B cell (primary cell): ENCODE measurements around the gene PGAM2. TPM values are rescaled to one million over a fixed set of nuclear protein-coding genes. Genes with fewer than 3 reads are reported as not detected.

Experiments used
- ATAC-seq: fragments of 200-7000 bp; cut with Tn5 transposase; one replicate; pipeline ENCODE4 v1.10.0; 2021; ENCODE audit warnings: low read depth, mild to moderate bottlenecking, moderate number of reproducible peaks, moderate library complexity
- CTCF ChIA-PET: fragments of 350-600 bp; sonication (Branson Sonifier 250); formaldehyde crosslinking; loops from one replicate; lab custom pipeline; 2021; ENCODE audit warnings: antibody characterized with exemption, inconsistent platforms; lab: Charles Lee
- POLR2A ChIA-PET: fragments of 350-600 bp; sonication (Branson Sonifier 250); formaldehyde crosslinking; loops from one replicate; lab custom pipeline; 2021; ENCODE audit warnings: antibody characterized with exemption; lab: Charles Lee
- DNase-seq: peaks from one replicate; pipeline ENCODE4 v3.0.0; 2013
- H2AFZ ChIP-seq: 2 replicates; pipeline ENCODE4 v1.6.1; 2012; ENCODE audit warnings: mild to moderate bottlenecking, low read depth, low read length; ENCODE audit not compliant: insufficient read depth, poor library complexity, severe bottlenecking
- H3K27ac ChIP-seq, 2 donors: 1 replicate in 1 of 2; 2 replicates in 1 of 2; pipeline ENCODE4 v1.5.1; 2012 to 2013; ENCODE audit warnings: low read length in 2 of 2, mild to moderate bottlenecking in 2 of 2, moderate library complexity in 1 of 2
- H3K27me3 ChIP-seq, 4 experiments: fragments of 200-600 bp in 1 of 4; sonication (generic) in 1 of 4; replicated peaks in 1 of 4; 1 replicate in 2 of 4; 2 replicates in 2 of 4; pipeline versions ENCODE4 v1.6.1 to v1.7.0; 2013 to 2016; ENCODE audit warnings: low read length in 3 of 4, mild to moderate bottlenecking in 2 of 4, mixed read lengths in 1 of 4, moderate library complexity in 1 of 4; ENCODE audit not compliant: insufficient read depth in 4 of 4, control insufficient read depth in 3 of 4; ENCODE audit errors: control extremely low read depth in 1 of 4
- H3K36me3 ChIP-seq, 2 experiments: replicated peaks in 1 of 2; 1 replicate in 1 of 2; 2 replicates in 1 of 2; pipeline versions ENCODE4 v1.6.1 to v1.7.1; 2013; ENCODE audit warnings: low read length in 1 of 2; ENCODE audit not compliant: insufficient read depth in 2 of 2, control insufficient read depth in 1 of 2; ENCODE audit errors: control extremely low read depth in 1 of 2, extremely low read depth in 1 of 2
- H3K4me1 ChIP-seq, 2 donors: fragments of 200-600 bp in 1 of 2; sonication (generic) in 1 of 2; 1 replicate in 1 of 2; 2 replicates in 1 of 2; pipeline versions ENCODE4 v1.5.1 to v1.6.1; 2013 to 2017; ENCODE audit warnings: low read length in 2 of 2; ENCODE audit not compliant: control insufficient read depth in 2 of 2, insufficient read depth in 2 of 2
- H3K4me2 ChIP-seq: replicated peaks from 2 replicates; pipeline ENCODE3; 2012; ENCODE audit warnings: mild to moderate bottlenecking, low read depth, low read length; ENCODE audit not compliant: poor library complexity, severe bottlenecking
- H3K4me3 ChIP-seq, 5 experiments: fragments of 200-600 bp in 1 of 5; sonication (generic) in 1 of 5; 1 replicate in 3 of 5; 2 replicates in 2 of 5; pipeline versions ENCODE4 v1.5.1 to v1.7.0; 2011 to 2016; ENCODE audit warnings: low read length in 4 of 5, mild to moderate bottlenecking in 4 of 5, low read depth in 2 of 5, control low read depth in 1 of 5, moderate library complexity in 1 of 5; ENCODE audit not compliant: insufficient read depth in 1 of 5; ENCODE audit errors: control extremely low read depth in 1 of 5, extremely low read depth in 1 of 5
- H3K79me2 ChIP-seq: fragments of 200-600 bp; sonication (generic); one replicate; pipeline ENCODE4 v1.6.0; 2016; ENCODE audit warnings: low read length; ENCODE audit not compliant: control insufficient read depth, insufficient read depth
- H3K9ac ChIP-seq: fragments of 200-600 bp; sonication (generic); 2 replicates; pipeline ENCODE4 v1.6.1; 2017; ENCODE audit warnings: mild to moderate bottlenecking, low read length, moderate library complexity
- H3K9me3 ChIP-seq, 3 donors: one replicate each; pipeline versions ENCODE4 v1.6.1 to v1.7.1; 2013; ENCODE audit warnings: low read length in 2 of 3; ENCODE audit not compliant: control insufficient read depth in 2 of 3, insufficient read depth in 1 of 3; ENCODE audit errors: control extremely low read depth in 1 of 3
- H4K20me1 ChIP-seq: 2 replicates; pipeline ENCODE4 v1.6.0; 2012; ENCODE audit warnings: mild to moderate bottlenecking, low read length; ENCODE audit not compliant: insufficient read depth, control insufficient read depth, poor library complexity, severe bottlenecking
- H3K27ac Mint-ChIP-seq: one replicate; pipeline ENCODE4 v1.8.0; 2021; ENCODE audit warnings: mixed read lengths
- H3K27me3 Mint-ChIP-seq: one replicate; pipeline ENCODE4 v1.8.0; 2021; ENCODE audit warnings: mixed read lengths
- H3K4me1 Mint-ChIP-seq: one replicate; pipeline ENCODE4 v1.8.0; 2021; ENCODE audit warnings: mixed read lengths
- H3K4me3 Mint-ChIP-seq: one replicate; pipeline ENCODE4 v1.8.0; 2021; ENCODE audit warnings: mixed read lengths
- H3K9me3 Mint-ChIP-seq: one replicate; pipeline ENCODE4 v1.8.0; 2022; ENCODE audit warnings: mixed read lengths; ENCODE audit not compliant: insufficient read depth
- EZH2 ChIP-seq: IDR thresholded peaks from 2 replicates; pipeline ENCODE4 v1.6.1; 2012; ENCODE audit warnings: borderline replicate concordance, low read depth, mild to moderate bottlenecking, moderate library complexity, low read length; ENCODE audit not compliant: insufficient read depth, poor library complexity, severe bottlenecking
- WGBS: methylation state at CpG from one replicate; pipeline ENCODE4 v1.1.5; 2013; ENCODE audit warnings: missing lambda C conversion rate; ENCODE audit not compliant: insufficient coverage; 5-methylcytosine and 5-hydroxymethylcytosine counted together
- intact Hi-C: fragments of 100-400 bp; cut with micrococcal nuclease; formaldehyde crosslinking; loops from one replicate; pipeline ENCODE4 v1.10.0; 2022
- polyA plus RNA-seq: library from polyadenylated mRNA; depleted of rRNA; stranded (reverse); fragments of >200 nt; gene quantifications from 2 replicates; pipeline ENCODE4 v1.2.3, GENCODE V29; 2012
- total RNA-seq, 2 donors: library from RNA; stranded (reverse); fragments of 120-200 nt in 1 of 2; gene quantifications; 1 replicate in 1 of 2; 2 replicates in 1 of 2; pipeline versions ENCODE4 v1.2.3 to v1.2.4, GENCODE V29; 2013 to 2022
- TF ChIP-seq, protein P1 (sequence below): fragments of 200-600 bp; IDR thresholded peaks from one replicate; pipeline ENCODE4 v1.8.0; 2022; ENCODE audit warnings: antibody characterized with exemption, mild to moderate bottlenecking

PGAM2 gene
- total and polyA plus RNA-seq, 2 donors (not counting 1 experiment from before 2014, with no cell fraction given): 0.69 to 3.2 TPM

DNA sequence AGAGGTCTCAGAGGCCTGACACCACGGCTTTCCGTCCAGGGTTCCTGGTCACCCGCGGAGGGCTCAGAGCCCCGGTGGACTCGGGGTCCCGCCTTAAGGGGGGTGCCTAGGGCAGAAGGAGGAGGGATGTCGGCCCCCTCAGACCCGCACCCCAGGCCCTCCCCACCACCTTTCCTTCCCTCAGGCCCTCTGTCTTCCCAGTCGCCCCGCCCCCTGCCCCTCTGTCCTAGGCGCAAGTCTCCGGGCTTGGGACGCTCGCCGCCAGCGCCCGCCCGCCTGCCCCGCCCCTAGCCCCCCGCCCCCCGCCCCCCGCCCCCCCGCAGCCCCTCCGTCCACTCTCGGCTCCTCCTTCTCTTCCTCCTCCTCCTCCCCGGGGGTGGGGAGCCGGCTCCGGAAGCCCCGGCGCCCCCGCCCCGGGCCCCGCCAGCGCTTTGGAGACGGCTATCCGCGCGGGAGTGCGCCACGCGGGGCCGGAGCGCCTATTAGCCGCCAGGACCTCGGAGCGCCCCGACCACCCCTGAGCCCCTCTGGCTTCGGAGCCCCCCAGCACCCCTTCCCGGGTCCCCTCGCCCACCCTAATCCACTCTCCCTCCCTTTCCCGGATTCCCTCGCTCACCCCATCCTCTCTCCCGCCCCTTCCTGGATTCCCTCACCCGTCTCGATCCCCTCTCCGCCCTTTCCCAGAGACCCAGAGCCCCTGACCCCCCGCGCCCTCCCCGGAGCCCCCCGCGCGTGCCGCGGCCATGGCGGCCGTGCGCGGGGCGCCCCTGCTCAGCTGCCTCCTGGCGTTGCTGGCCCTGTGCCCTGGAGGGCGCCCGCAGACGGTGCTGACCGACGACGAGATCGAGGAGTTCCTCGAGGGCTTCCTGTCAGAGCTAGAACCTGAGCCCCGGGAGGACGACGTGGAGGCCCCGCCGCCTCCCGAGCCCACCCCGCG, 38.8 kb upstream of the PGAM2 start, which contains the start of gene AEBP1:
TSS of gene AEBP1 (plus strand) at position 423 of the 937 bp plus-strand sequence. CDS start at position 744, 321 bp downstream.
- CTCF ChIA-PET: interaction anchor here (0.6 to 1.4 kb wide), 3 partner anchors 19 to 37 kb away, joined by 3 to 6 read pairs (median 5); partner anchors contain the start of gene POLD2
- Histone ChIP-seq H2AFZ (peak within 1 kb of the TSS; percentile 87), H3K27ac (peak within 1 kb of the TSS in 1 of 2 donors; percentile 64), H4K20me1 (no peaks in the 10 kb centered on the region), H3K9me3 (peaks cover 0 to 3% (median 0%) of the 10 kb centered on the region in 3 donors), H3K27me3 (peaks cover 0 to 11% (median 2%) of the 10 kb centered on the region in 4 experiments), H3K4me1 (peaks cover 40 to 65% of the 10 kb centered on the region in 2 donors), H3K9ac (peak within 1 kb of the TSS; percentile 71), H3K4me3 (peak within 1 kb of the TSS; percentile 44 to 60 (median 55)), H3K36me3 (peaks cover 0 to 6% of the 10 kb centered on the region in 2 experiments), H3K4me2 (peak within 1 kb of the TSS; percentile 99), H3K79me2 (peaks cover 9% of the 10 kb centered on the region)
- WGBS: 4% methylated on average over 61 of the region's 87 CpGs
- peaks cover 57% of the 10 kb centered on the region for H3K4me1 Mint-ChIP-seq
- POLR2A ChIA-PET: interaction anchor here (0.7 to 1.6 kb wide), 3 partner anchors 19 to 97 kb away, joined by 3 to 7 read pairs (median 5); partner anchors contain the start of gene POLD2
- TF ChIP-seq, protein P1, sequence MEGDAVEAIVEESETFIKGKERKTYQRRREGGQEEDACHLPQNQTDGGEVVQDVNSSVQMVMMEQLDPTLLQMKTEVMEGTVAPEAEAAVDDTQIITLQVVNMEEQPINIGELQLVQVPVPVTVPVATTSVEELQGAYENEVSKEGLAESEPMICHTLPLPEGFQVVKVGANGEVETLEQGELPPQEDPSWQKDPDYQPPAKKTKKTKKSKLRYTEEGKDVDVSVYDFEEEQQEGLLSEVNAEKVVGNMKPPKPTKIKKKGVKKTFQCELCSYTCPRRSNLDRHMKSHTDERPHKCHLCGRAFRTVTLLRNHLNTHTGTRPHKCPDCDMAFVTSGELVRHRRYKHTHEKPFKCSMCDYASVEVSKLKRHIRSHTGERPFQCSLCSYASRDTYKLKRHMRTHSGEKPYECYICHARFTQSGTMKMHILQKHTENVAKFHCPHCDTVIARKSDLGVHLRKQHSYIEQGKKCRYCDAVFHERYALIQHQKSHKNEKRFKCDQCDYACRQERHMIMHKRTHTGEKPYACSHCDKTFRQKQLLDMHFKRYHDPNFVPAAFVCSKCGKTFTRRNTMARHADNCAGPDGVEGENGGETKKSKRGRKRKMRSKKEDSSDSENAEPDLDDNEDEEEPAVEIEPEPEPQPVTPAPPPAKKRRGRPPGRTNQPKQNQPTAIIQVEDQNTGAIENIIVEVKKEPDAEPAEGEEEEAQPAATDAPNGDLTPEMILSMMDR: no peak
- TF ChIP-seq EZH2: no peak
- peak; percentile 65 for ATAC-seq
- intact Hi-C loops: no loop called here
- H3K4me3 Mint-ChIP-seq: peak within 1 kb of the TSS; percentile 90
- H3K27me3 Mint-ChIP-seq: no peaks in the 10 kb centered on the region
- no peak for DNase-seq
- H3K9me3 Mint-ChIP-seq: no peaks in the 10 kb centered on the region
- H3K27ac Mint-ChIP-seq: peak within 1 kb of the TSS; percentile 92
